Lower leg skin (tissue), 3 donors: ENCODE data around the gene EPHB2.

Experiments
- CTCF ChIP-seq, 3 donors: fragments of 450-650 bp; IDR thresholded peaks; one replicate each; pipeline ENCODE4 v1.5.1; 2016; ENCODE audit warnings: antibody characterized with exemption in 3 of 3, mild to moderate bottlenecking in 3 of 3, moderate library complexity in 2 of 3
- POLR2A ChIP-seq, 2 donors: fragments of 450-650 bp; IDR thresholded peaks; one replicate each; pipeline ENCODE4 v1.6.1; 2016 to 2017; ENCODE audit warnings: antibody characterized with exemption in 2 of 2, mild to moderate bottlenecking in 1 of 2, moderate library complexity in 1 of 2

- TF ChIP-seq CTCF (IDR thresholded peaks at IDR 0.05) (no peak), POLR2A (IDR thresholded peaks at IDR 0.05) (no peak)
Measured at GRCh38 chr1:22828484-22829308, 118.1 kb downstream of the EPHB2 start.
